Measurements from ENCODE around the gene TNS3.
A peak's percentile ranks its signal among the peaks of the same experiment; 100 is the strongest.
"Not testable (repeated sequence)": the region's sequence is repeated elsewhere in the genome, so short reads cannot be mapped to it uniquely, and the experiment has no call there.

The TNS3 gene

GRCh38 chr7:47443049-47443448, 138.9 kb downstream of the TNS3 start:
- no peak for DNase-seq

GRCh38 chr7:47442605-47442865, 139.4 kb downstream of the TNS3 start:
- DNase-seq: no peak

GRCh38 chr7:47441796-47442604, 139.9 kb downstream of the TNS3 start:
- DNase-seq: no peak

GRCh38 chr7:47441048-47441447, 140.9 kb downstream of the TNS3 start:
- not testable (repeated sequence) for DNase-seq

GRCh38 chr7:47440320-47440719, 141.6 kb downstream of the TNS3 start:
- no peak for DNase-seq

GRCh38 chr7:47439181-47439667, 142.7 kb downstream of the TNS3 start:
- no peak for DNase-seq

- no peak for DNase-seq
Measured at GRCh38 chr7:47438411-47439029, 143.4 kb downstream of the TNS3 start.

GRCh38 chr7:47435889-47436312, 146.0 kb downstream of the TNS3 start:
- peak; percentile 12 for DNase-seq

GRCh38 chr7:47433564-47433895, 148.4 kb downstream of the TNS3 start:
- no peak for DNase-seq

GRCh38 chr7:47432671-47433563, 149.0 kb downstream of the TNS3 start:
- no peak for DNase-seq

GRCh38 chr7:47430422-47430821, 151.5 kb downstream of the TNS3 start:
- DNase-seq: no peak

GRCh38 chr7:47428768-47429472, 153.0 kb downstream of the TNS3 start:
- no peak for DNase-seq

GRCh38 chr7:47428052-47428767, 153.7 kb downstream of the TNS3 start:
- DNase-seq: no peak

- no peak for DNase-seq
Measured at GRCh38 chr7:47427051-47427643, 154.8 kb downstream of the TNS3 start.

GRCh38 chr7:47424523-47424922, 157.4 kb downstream of the TNS3 start:
- DNase-seq: no peak

GRCh38 chr7:47423196-47423595, 158.7 kb downstream of the TNS3 start:
- no peak for DNase-seq

- DNase-seq: no peak
Measured at GRCh38 chr7:47422611-47423010, 159.3 kb downstream of the TNS3 start.

GRCh38 chr7:47421456-47421855, 160.5 kb downstream of the TNS3 start:
- no peak for DNase-seq

- no peak for DNase-seq
Measured at GRCh38 chr7:47420122-47420780, 161.7 kb downstream of the TNS3 start.

GRCh38 chr7:47419471-47419870, 162.4 kb downstream of the TNS3 start:
- DNase-seq: no peak

- DNase-seq: no peak
Measured at GRCh38 chr7:47418601-47419309, 163.2 kb downstream of the TNS3 start.

Measured in DMS153 (cell line).